HepG2 (cell line): Measurements from ENCODE around the gene HOXD9. TPM values are rescaled to one million over a fixed set of nuclear protein-coding genes. Genes with fewer than 3 reads are reported as not detected.

Experiments used
- ARID5B ChIP-seq: IDR thresholded peaks from 2 replicates; pipeline ENCODE4 v1.4.0; 2020; ENCODE audit warnings: mild to moderate bottlenecking, missing genetic modification reagents
- ATAD3A ChIP-seq: sonication (generic); formaldehyde crosslinking; IDR thresholded peaks from 2 replicates; pipeline ENCODE4 v1.4.0; 2020; ENCODE audit warnings: missing genetic modification reagents
- CBX1 ChIP-seq: IDR thresholded peaks from one replicate; pipeline ENCODE4 v1.6.1; 2016; ENCODE audit warnings: antibody characterized with exemption, low read depth
- GABPB1 ChIP-seq: IDR thresholded peaks from 2 replicates; pipeline ENCODE4 v1.6.1; 2016; ENCODE audit warnings: mild to moderate bottlenecking, missing genetic modification reagents, moderate library complexity, missing compliant biosample characterization
- GATAD1 ChIP-seq: IDR thresholded peaks from 2 replicates; pipeline ENCODE4 v1.6.1; 2016; ENCODE audit warnings: missing genetic modification reagents, missing compliant biosample characterization
- JARID2 ChIP-seq: sonication (generic); formaldehyde crosslinking; IDR thresholded peaks from 2 replicates; pipeline ENCODE4 v1.8.1; 2023; ENCODE audit warnings: missing genetic modification reagents, inconsistent platforms; ENCODE audit not compliant: insufficient replicate concordance
- KMT2A ChIP-seq: sonication (generic); formaldehyde crosslinking; IDR thresholded peaks from 2 replicates; pipeline ENCODE4 v1.4.0; 2020; ENCODE audit warnings: missing genetic modification reagents
- MYC ChIP-seq: sonication (generic); formaldehyde crosslinking; IDR thresholded peaks from 2 replicates; pipeline ENCODE4 v1.9.0; 2021; ENCODE audit warnings: missing genetic modification reagents, borderline replicate concordance
- PAF1 ChIP-seq: IDR thresholded peaks from 2 replicates; pipeline ENCODE4 v1.6.1; 2016; ENCODE audit warnings: missing genetic modification reagents, missing compliant biosample characterization
- POLR2AphosphoS2 ChIP-seq: IDR thresholded peaks from 2 replicates; pipeline ENCODE4 v1.6.1; 2011; ENCODE audit warnings: low read depth, low read length, improper control_type of control experiment
- PPARG ChIP-seq: conservative IDR thresholded peaks from 2 replicates; pipeline ENCODE4 v1.6.1; 2016; ENCODE audit warnings: missing biosample characterization, missing genetic modification reagents
- YY1 ChIP-seq: IDR thresholded peaks from 2 replicates; pipeline ENCODE4 v1.6.1; 2011; ENCODE audit warnings: low read length, low read depth, moderate library complexity, mild to moderate bottlenecking; ENCODE audit not compliant: insufficient read depth, insufficient replicate concordance
- ZFYVE20 ChIP-seq: sonication (generic); formaldehyde crosslinking; IDR thresholded peaks from 2 replicates; pipeline ENCODE4 v1.8.0; 2023; ENCODE audit warnings: low read depth, mild to moderate bottlenecking, moderate library complexity, missing genetic modification reagents, borderline replicate concordance
- ZNF318 ChIP-seq: sonication (generic); formaldehyde crosslinking; IDR thresholded peaks from 2 replicates; pipeline ENCODE4 v1.4.0; 2020; ENCODE audit warnings: mild to moderate bottlenecking, missing genetic modification reagents
- ZNF547 ChIP-seq: sonication (generic); formaldehyde crosslinking; IDR thresholded peaks from 2 replicates; pipeline ENCODE4 v1.5.1; 2020; ENCODE audit warnings: mild to moderate bottlenecking, missing genetic modification reagents
- ZNF557 ChIP-seq: sonication (generic); formaldehyde crosslinking; IDR thresholded peaks from 2 replicates; pipeline ENCODE4 v1.4.0; 2020; ENCODE audit warnings: missing genetic modification reagents
- polyA plus RNA-seq, 8 experiments: library from polyadenylated mRNA; depleted of rRNA in 3 of 8; stranded (reverse) in 7 of 8; unstranded in 1 of 8; fragments of >200 nt; fragmentation: Illumina TruSeq in 4 of 8; extraction: Trizol in 4 of 8; gene quantifications; 2 replicates each; pipeline versions ENCODE4 v1.2.1 to v1.2.3, GENCODE V29; 2011 to 2016; ENCODE audit warnings: low read depth in 4 of 8, missing spikeins in 1 of 8, mixed read lengths in 1 of 8; ENCODE audit not compliant: insufficient read depth in 1 of 8
- total RNA-seq, 5 experiments: library from RNA; depleted of rRNA; stranded (reverse); fragments of >200 nt; fragmentation: Illumina TruSeq; extraction: Trizol; gene quantifications; 2 replicates each; pipeline ENCODE4 v1.2.3, GENCODE V29; 2016; ENCODE audit warnings: low read depth in 1 of 5

Gene HOXD9
- total and polyA plus RNA-seq, 2 of the 13 experiments (the other 11 are each of a cell fraction or from before 2014, with no cell fraction given), result not detected

- TF ChIP-seq YY1, result peak; percentile 68
- peak; percentile 91 for TF ChIP-seq JARID2 (CRISPR knock-in tag)
- peak; percentile 36; the same call in 1 of the 2 replicates for TF ChIP-seq KMT2A (CRISPR knock-in tag)
- TF ChIP-seq GATAD1 (CRISPR knock-in tag), result peak; percentile 67
- TF ChIP-seq POLR2AphosphoS2, result no peak
- TF ChIP-seq CBX1, result peak; percentile 67
- peak; percentile 89 for TF ChIP-seq ZNF547 (CRISPR knock-in tag)
- peak; percentile 58; the same call in 1 of the 2 replicates for TF ChIP-seq MYC
- 0 out of 2 replicates have a peak, but pooled peaks have one; percentile 44 for TF ChIP-seq PPARG
- peak; percentile 65; the same call in 1 of the 2 replicates for TF ChIP-seq ARID5B
- TF ChIP-seq PAF1, result no peak
- TF ChIP-seq ZNF318 (CRISPR knock-in tag), result peak; percentile 72
- no peak for TF ChIP-seq ATAD3A (CRISPR knock-in tag)
- TF ChIP-seq ZFYVE20 (CRISPR knock-in tag), result 0 out of 2 replicates have a peak, but pooled peaks have one; percentile 26
- peak; percentile 84 for TF ChIP-seq GABPB1 (CRISPR knock-in tag)
- no peak for TF ChIP-seq ZNF557 (CRISPR knock-in tag)
Observed at GRCh38 chr2:176140513-176141317, 18.2 kb downstream of the HOXD9 start (continued).
